ENCODE data around the gene CDC42BPA.

Gene CDC42BPA

DNA sequence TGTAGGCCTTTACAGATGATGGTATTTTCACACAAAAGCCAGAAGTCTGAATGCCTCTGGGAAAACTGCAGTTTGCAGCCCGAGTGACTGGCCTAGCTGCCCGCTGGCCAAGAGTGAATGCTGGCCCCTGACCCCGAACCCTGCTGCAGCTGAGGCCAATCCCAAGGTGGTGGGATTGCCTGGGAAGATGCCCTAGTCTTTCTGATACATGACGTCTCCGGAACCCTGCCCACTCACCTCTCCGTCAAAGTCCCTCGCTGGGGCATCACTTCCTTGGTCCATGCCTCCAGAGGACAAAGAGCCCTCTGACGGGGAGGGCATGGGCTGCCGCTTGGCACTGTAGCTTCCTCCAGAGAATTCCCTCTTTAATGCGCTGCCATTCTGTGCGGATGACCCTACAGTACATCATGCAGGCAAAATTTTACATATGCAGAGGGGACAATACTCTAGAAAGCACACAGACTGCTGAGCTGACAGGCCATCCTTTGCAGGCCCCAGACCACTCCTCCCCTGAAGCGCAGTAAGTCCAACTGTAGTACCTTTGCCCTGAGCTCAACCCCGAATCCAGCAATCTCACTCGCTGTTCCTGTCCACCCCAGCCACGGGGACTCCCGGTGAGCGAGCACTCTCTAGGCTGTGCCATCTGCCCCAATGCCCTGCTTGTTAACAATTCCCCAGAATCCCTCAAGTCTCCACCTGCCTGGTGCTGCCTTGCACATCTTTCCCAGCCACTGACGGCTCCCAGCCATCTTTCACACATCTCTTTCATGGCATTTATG is 323.5 kb downstream of the CDC42BPA start:
- no peak for DNase-seq (ENCODE audit: low spot score)

DNA sequence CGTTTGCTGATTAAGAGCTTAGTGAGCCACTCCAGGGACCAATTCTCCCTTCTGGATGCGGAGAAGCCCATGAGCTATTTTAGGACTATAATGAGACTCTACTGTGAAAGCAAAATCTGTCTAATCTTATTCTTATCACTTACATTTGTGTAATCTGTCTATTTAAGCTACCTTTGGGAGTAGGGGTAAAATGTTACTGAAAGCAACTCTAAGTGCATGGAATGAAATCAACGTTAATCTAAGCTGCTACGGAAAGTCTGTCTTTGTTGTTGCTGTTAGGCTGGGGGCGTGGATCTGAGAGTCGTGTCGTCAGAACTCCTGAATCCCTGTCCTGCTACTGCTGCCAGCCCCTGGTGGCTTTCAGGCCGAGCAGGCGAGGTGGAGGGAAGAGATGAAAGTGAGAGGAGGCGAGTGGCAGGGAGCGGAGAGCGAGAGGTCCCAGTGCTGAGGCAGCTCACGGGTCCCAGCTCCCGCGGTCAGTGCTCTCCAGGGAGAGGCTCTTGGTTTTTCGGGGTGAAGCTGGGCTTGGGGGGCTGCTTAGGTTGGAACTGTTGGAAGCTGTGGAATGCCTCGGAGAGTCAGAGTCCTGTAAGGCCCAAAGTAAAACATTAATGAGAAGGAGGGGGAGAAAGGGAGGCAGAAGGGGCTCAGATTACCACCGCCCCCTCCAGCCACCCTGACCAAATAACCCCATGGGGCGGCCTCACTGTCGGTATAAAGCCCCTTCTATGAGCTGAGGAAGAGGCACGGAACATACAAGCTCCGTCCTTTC is 324.3 kb downstream of the CDC42BPA start:
- no peak for DNase-seq (ENCODE audit: low spot score)

DNA sequence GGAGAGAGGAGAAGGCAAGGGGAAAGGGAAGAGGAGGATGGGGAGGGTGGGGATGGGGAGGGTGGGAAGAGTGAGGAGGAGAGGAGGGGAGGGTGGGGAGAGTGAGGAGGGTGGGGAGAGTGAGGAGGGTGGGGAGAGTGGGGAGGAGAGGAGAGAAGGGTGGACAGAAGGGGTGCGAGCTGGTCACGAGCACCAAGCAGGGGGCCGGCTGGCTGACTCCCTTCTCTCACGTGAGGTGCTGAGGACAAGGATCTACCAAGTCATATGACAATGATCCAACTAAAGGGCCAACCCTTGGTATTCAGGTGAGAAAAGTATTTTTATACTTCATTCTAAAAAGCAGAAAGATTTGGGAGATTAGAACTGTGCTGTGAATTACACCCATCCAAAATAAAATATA is 326.4 kb downstream of the CDC42BPA start:
- no peak for DNase-seq (ENCODE audit: low spot score)

DNA sequence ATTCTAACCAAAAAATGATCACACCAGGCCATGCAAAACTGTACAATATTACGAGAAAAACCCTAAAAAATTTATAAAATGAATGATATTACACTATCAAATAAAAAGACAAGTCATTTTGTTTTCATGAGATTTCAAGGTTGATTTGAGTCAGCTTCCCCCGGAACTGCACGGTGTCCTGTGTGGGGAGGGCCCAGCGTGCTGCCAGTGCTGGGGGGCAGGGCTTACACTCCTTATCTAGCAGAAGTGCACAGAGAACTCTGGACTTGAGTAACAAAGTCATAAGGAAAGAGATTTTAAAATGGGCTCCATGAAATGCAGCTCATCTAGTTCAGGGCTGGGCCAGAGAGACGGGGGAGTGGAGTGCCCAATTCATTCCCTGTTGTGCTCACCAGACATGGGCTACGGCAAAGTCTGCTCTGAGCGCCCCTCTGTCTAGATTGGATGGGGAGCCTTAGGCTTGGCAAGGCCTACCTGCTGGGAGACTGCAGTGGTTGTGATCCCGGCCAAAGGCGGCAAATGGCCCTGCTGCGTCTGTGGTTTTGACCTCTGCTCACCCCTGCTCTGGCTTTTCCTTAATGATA is 328.1 kb downstream of the CDC42BPA start:
- no peak for DNase-seq (ENCODE audit: low spot score)

DNA sequence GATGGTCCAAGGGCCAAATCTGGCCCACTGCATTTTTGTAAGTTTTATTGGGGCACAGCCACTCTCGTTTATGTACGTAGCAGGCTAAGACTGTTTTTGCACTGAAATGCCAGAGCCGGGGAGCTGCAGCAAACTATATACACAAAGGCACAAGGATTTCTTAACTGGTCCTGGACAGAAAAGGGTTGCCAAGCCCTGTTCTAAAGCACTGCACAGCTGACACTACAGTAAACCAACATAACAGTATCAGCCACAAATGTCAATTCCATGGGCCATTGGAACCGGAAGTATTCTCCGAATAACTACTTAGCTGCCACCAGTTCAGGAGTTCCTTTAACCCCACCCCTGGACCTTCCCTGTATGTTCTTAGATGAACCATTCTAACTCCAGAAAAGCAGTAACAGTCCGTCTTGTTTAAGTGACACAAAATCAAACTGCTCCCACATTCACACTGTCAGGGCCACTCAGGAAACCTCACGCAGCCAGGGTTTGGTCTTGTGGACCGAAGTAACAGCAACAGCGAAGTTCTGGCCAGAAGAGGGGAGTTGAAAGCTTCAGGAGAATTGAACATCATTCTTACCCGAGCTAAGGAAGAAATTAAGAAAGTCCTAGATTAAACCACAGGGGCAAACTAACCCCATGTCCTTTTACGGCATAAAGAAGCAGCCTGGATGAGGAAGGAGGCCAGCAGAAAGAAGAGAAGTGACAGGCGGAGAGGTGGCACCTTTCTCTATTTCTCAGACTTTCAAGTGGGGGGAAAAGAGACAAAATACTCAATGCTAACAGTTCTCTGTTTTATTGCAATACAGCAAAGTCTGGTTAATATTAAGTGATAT is 329.0 kb downstream of the CDC42BPA start:
- no peak for DNase-seq (ENCODE audit: low spot score)

DNA sequence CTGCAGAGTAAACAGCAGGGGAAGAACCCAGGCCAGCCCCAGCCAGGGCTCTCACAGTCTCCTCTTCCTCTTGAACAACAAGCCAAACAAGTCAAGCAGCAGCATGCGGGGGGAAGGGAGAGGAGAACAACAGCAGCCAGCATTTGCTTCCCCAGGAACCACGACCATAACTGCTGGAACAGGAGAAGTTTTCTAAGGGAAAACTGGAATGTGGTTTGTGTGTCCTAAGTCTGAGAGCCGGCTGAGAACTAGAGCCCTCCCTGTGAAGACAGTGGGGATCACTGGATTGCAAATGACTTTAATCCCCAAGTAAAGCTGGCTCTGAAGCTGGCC is 330.0 kb downstream of the CDC42BPA start:
- no peak for DNase-seq (ENCODE audit: low spot score)

DNA sequence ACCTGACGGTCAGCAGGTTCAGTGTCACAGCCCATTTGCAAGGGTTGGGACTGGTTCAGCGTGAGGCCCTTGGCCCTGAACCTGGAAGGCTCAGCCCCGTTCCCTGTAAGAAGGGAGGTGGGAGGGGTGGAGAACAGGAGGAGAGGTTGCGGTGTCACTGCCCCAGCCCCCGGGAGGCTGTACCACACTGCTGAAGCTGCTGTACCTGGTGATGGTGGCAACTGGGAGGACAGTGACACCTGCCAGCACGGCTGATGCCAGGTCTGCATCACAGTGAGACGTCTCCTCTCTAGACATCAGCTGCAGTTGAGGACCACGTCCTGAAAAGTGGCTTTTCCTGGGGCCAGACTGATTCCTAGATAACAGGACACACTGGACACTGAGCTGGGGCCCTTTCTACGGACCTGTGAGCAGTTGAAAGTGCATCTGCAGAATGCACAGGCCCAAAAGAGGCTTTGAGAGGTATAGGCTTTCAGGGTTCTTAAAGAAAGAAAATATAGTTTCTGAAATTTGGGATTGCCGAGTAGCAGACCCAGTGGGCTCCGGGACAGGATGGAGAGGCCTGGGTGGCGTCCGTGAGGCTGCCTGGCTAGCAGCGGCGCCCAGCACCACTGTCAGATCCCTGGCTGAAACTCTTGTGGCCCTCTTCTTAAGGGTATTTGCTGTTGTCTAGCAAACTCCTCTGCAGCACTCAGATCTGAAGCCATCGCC is 330.5 kb downstream of the CDC42BPA start:
- no peak for DNase-seq (ENCODE audit: low spot score)

DNA sequence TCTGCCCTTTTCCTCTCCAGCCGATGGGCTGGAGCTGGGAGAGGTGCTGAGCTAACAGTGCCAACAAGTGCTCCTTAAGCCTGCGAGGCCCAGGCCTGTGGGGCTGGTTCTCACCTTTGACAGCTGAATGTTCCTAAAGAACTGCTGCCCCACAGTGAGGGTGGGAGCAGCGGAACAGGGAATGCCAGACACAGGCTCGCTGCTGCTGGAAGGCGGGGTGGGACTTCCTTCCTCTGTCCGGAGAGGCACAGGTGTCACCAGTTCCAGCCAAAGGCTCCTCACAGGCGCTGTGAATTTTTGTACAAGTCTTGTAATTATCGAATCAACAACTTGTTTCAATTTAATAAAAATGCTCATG is 331.1 kb downstream of the CDC42BPA start:
- DNase-seq (ENCODE audit: low spot score), result no peak

DNA sequence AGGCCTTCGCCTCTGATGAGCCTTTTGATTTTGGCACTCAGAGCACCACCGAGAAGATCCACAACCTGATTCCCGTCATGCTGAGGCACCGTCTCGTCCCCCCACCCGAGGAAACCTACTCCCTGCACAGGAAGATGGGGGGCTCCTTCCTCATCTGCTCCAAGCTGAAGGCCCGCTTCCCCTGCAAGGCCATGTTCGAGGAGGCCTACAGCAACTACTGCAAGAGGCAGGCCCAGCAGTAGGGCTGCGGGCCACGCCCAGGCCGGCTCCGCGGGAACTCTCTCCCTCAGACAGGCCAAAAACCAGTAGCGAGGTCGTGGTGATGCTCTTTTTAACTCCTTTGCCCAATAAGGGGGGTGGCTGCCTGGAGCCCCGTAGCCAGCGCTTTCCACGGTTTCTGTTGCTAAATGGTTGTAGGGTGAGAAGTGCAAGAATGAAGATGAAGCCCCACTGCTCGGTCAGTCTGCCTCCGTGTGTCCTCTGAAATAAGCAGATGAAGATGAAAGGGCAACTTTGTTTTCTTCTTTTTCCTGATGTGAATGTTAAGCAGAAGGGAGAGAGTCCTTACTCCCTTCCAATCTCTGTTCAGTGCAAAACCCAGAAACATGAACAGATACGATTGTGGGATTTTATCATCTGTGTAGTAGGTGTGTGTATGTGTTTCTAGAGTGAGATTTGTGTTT is 331.7 kb downstream of the CDC42BPA start:
- DNase-seq (ENCODE audit: low spot score), result no peak

DNA sequence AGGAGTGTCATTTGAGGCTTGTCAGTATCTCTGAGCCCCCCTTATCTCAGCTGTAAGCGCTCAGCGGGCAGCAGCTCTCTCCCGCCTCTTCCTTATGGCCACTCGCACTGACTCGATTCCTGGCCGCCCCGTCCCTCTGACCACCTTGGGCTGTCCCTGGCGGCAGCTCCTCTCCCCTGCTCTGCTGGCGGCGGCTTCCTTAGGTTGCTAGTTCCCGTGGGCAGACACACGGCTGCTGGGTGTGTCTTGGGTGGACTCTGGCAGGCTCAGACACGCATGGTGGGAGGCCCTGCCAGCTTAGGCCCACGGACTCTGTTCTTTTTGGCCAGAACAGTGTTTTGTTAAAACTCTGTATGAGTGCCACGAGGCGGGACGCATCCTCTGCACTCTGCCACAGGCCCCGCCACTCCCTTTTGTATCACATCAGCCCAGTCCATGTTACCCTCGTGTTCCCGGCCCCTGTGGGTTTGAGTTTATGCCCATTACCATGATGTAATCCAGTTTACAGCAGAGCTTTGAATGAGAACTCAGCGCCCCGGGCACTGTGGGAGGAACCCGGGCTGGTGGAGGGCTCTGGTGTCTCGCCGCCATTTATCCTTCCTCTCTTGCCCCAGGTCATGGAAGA is 332.3 kb downstream of the CDC42BPA start:
- no peak for DNase-seq (ENCODE audit: low spot score)

DNA sequence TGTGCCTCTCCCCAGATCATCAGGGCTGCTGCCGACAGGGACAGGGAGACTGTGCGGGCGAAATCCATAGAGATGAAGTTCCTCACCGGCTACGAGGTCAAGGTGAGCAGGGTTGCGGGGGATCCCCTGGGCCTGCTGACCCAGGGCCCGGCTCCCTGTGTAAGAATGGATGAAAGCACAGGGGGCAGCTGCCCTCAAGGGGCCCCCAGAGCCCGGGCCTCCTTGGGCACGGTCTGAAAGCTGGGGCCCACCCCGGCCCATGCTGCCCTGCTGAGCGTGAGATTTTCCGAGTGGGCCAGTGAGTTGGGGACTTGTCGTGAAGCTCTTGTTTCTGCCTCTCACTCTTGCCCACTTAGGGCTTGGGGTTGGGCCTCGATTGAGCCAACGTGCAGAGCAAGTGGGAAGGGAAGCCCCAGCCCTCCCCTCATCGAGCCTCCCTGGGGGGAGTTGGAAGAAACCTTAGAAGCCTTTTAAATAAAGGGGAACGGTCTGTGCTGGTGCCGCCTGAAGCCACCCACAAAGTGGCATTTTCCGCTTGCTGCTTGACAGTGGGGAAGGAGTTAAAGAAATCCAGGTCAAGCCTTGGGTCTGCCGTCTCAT is 333.0 kb downstream of the CDC42BPA start:
- DNase-seq (ENCODE audit: low spot score), result no peak

DNA sequence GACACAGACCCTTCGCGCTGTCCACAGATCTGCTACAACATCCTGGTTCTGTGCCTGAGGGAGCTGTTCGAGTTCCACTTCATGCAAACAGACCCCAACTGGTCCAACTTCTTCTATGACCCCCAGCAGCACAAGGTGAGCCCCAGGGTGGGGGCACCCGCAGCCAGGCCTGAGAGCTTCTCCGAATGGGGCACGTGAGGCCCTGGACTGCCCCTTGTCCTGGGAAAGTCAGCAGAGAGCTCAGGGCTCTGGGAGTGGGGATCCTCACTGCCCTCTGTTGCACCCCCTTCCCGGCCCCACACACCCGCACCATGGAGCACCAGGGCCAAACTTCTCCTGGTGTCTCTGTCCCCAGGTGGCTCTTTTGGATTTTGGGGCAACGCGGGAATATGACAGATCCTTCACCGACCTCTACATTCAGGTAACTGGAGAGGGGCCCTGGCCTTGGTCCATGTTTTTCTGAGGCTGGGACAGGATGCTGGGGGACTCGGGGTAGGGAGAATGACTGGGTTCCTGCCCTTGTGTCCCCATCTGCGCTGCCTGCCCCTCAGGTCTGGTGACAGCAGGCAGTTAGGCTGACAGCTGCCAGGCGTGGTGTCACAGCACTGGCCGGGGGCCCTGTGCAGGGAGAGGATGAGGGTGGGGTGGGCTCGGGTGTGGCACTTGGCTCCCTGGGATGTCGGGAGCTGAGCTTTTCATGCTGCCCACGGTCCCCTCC is 333.6 kb downstream of the CDC42BPA start:
- DNase-seq (ENCODE audit: low spot score), result no peak

DNA sequence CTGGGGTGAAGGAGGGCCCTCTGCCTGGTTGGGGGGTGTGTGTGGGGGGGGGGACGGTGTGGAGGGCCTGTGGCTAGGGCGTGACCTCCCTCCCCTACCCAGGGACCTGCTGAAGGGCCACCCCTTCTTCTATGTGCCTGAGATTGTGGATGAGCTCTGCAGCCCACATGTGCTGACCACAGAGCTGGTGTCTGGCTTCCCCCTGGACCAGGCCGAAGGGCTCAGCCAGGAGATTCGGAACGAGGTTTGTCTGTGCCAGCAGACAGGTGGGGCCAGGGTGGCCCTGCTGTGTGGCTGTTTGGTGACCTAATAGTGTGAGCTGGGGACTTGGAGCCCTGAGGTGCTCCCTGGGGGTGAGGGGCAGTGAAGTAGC is 334.3 kb downstream of the CDC42BPA start:
- DNase-seq (ENCODE audit: low spot score), result no peak

DNA sequence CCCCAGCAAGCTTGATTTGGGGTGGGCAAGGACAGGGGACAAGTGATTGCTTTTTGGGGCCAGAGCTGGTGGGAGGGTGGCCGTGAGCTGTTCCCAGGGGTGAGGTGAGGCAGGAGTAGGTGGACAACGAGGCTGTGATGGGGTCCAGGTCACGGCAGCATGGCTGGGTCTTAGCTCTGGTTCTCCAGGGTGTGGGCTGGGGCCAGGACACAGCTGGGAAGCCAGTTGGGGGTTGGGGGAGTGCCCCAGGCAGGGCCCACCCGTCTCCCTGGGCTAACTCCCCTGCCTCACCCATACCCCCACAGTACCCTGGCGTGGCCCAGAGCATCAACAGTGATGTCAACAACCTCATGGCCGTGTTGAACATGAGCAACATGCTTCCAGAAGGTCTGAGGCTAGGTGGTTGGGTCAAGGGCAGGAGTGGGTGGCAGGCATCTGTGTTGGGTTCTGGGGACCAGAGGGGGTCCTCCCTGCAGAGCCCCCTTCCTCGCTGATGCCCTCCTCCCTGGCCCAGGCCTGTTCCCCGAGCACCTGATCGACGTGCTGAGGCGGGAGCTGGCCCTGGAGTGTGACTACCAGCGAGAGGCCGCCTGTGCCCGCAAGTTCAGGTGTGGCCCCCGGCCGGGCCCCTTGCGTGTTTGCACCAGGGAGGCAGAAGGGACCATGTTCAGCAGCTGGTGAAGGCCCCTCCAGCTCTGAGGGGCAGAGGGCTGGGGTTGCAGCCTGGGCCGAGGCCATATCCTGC is 334.9 kb downstream of the CDC42BPA start:
- DNase-seq (ENCODE audit: low spot score), result no peak

DNA sequence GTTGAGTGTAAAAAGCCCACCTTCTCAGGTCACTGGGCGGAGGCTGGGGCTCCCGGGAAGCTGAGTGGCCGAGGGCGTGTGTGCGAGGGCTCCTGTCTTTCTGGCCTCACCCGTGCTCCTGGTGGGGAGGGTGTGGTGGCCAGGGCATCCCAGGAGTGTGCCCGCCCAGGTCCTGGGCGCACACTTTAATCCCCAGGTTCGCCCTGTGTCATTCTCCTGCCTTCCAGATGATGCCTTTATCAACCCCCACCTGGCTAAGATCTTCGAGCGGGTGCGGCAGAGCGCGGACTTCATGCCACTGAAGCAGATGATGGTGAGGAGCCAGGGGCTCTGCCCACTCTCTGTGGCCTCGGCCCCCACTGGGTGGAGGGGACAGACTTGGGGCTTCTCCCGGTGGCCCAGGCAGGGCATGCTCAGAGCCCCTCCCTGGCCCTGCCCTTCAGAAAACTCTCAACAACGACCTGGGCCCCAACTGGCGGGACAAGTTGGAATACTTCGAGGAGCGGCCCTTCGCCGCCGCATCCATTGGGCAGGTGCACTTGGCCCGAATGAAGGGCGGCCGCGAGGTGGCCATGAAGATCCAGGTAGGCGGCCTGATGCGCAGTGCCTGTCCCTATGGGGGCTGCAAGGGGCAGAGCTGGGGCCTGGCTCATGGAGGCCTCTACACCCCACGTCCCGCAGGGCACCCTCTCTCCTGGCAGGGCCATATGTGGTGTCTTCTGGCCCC is 335.7 kb downstream of the CDC42BPA start:
- DNase-seq (ENCODE audit: low spot score), result no peak

DNA sequence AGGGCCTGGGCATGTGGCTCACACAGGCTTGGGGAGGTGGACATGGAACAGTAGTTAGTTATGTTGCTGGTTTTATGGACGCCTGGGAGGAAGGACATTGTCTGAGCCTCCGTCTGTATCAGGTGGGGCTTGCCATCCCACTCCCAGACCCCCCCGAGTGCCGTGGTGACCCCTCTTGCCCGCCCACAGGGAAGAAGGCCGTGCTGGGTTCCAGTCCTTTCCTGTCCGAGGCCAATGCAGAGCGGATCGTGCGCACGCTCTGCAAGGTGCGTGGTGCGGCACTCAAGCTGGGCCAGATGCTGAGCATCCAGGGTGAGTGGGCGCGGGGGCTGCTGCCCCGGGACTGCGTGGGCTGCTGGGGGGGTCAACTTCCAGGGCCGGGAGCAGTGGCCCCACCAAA is 336.5 kb downstream of the CDC42BPA start:
- DNase-seq (ENCODE audit: low spot score), result no peak

DNA sequence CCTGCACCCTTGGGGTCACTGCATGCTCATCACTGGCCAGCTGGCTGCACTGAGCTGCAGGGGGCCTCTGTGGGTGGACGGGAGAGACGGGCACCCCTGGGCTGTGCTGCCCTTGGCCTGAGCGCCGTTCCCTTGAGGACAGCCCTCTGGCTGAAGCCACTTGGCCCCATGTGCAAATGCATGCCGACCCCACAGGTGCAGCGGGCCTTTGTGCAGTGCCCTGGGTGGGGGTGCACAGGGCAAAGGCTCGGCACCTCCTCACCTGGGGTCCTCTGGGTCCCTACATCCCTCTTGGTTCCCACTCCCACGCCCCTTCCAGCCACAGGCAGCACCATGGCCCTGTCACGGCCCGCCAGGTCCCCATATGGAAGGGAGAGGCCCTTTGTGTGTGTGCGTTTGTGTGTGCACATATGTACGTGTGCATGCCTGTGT is 336.9 kb downstream of the CDC42BPA start:
- no peak for DNase-seq (ENCODE audit: low spot score)
